Measurements from ENCODE around the gene ZNF343.
A peak's percentile ranks its signal among the peaks of the same experiment; 100 is the strongest.
"Not testable (repeated sequence)": the region's sequence is repeated elsewhere in the genome, so short reads cannot be mapped to it uniquely, and the experiment has no call there.

The ZNF343 gene

DNA sequence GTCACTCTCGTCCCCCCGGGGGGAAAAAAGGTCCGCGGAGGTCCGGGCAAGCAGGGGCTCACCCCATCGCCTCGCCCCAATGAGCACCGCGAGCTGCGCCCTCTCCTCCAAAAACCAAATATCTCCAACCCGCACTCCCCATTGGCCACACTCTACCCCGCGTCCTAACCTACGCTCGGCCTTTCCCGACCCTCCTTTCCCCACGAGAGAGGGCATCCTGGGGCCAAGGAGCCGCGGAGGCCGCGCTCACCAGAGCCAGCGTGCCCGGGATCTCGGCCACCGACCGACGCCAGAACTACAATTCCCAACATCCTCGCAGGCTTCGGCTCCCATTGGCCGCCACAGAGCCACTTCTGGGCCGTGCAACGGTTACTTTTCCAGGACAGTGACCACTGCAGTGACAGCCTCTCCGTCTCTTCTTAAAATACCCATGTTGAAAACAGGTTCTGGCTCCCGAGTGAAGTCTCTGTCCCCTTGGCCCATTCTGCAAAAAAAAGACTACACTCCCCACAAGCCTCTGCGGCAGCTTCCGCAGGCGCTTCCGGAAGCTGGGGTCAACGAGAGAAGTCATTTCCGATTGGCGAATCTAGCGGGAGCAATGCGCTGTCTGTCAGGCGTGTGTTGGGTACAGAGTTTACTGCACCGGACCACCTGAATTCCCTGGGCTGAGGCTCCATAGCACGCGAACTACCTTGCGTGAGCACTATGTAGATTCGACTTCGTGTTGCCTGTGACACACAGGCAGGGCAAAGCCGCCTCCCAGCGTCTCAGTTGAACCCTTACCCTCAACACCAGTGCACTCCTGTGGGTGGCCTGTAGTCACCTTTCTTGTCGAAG, at the start of gene ZNF343:
ZNF343 (minus strand) TSS at position 285 of the 837 bp plus-strand sequence. CDS start 15,020 bp downstream, outside the sequence.
- peak; percentile 90 for DNase-seq

DNA sequence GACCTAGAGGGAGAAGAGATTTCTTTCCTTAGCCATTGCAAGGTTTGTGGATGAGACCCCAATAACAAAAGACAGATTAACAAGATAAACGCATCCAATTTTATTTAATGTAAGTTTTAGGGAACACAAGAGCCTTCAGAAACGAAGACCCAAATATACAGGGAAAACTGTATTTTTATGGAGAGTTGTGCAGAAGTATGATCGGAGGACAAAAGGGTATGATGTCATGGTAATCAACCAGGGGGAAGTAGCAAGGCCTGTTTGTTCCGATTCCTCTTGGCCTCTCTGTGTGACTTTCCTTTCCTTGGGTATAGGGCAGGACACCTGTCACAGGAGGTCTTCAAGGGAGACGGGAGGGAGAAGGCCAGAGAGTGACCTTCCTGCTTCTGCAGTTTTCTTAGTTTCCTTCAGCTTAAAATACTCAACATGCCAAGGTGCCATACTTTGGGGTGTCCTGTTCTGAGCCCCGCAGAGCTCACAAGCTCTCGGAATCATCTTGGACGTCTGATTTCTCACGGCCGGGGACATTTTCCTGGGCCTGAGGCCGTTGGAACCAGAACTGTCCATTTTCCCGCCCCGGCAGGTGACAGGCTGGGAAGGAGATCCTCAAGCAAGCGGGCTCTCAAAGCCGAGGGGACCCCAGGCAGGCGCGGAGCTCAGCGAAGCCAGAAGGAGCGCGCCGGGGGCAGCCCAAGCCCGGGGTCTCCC, 49.3 kb upstream of the ZNF343 start:
- DNase-seq = no peak

DNA sequence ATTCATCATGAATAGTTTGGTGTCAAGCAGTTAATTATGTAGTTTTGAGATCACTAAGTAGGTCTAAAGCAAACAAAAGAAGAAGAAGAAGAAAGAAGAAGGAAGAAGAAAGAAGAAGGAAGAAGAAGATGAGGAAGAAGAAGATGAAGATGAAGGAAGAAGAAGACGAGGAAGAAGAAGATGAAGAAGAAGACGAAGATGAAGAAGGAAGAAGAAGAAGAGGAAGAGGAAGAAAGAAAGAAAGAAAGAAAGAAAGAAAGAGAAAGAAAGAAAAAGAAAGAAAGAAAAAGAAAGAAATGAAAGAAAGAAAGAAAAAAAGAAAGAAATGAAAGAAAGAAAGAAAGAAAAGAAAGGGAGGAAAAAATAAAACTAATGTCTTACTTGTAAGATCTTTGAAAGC, 36.9 kb upstream of the ZNF343 start:
- DNase-seq = no peak

DNA sequence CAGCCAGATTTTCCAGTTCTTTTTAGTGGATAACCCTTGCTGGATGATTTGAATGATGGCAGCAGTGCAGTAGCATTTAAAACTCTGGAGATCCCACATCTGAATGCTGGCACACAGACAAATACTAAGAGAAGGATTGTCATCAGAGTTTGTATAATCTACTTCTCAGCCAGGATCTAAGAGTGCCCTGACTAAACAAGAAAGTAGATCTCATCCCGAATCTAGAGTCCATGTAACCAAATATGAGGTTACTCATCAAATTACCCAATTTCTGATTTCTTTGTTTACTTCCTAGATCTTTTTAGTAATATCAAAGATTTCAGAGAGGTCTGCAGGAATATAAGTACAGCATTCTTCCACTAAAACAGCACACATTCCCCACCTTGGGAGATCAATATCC, 35.5 kb upstream of the ZNF343 start:
- no peak for DNase-seq

DNA sequence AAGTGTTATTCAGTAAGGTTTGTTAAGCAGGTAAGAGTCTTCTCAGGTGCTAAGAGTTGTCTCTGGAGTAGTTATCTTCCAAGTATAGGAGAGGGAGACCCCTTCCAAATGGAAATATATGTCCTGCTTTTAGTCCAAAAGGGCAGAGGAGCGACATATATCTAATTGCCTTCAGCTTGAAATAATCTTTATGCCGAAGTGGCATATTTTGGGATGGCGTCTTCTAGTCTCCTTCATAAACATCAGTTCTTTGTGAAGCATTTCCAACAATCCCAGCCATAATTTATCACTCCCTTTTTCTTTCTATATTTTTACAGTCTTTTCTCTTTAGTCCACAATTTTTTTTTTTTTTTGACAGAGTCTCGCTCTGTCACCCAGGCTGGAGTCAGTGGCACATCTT, 33.6 kb upstream of the ZNF343 start:
- no peak for DNase-seq

DNA sequence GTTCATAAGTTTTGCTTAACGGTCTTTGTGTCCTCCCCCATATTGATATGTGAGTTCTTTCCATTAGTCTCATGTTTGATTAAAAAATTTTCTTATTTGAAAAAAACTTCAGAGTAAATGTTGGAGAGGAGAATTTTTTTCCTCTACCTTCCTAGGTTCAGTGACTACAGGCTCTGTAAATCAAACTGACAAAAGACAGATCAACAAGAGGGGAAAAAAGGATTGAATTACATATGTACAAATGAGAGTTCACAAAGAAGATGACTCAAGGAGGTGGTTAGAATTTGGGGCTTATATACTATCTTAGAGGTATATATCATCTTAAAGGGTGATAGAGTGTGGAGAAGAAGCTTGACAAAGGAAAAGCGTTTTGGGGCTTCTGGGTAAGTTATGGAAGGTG, 33.2 kb upstream of the ZNF343 start:
- no peak for DNase-seq

DNA sequence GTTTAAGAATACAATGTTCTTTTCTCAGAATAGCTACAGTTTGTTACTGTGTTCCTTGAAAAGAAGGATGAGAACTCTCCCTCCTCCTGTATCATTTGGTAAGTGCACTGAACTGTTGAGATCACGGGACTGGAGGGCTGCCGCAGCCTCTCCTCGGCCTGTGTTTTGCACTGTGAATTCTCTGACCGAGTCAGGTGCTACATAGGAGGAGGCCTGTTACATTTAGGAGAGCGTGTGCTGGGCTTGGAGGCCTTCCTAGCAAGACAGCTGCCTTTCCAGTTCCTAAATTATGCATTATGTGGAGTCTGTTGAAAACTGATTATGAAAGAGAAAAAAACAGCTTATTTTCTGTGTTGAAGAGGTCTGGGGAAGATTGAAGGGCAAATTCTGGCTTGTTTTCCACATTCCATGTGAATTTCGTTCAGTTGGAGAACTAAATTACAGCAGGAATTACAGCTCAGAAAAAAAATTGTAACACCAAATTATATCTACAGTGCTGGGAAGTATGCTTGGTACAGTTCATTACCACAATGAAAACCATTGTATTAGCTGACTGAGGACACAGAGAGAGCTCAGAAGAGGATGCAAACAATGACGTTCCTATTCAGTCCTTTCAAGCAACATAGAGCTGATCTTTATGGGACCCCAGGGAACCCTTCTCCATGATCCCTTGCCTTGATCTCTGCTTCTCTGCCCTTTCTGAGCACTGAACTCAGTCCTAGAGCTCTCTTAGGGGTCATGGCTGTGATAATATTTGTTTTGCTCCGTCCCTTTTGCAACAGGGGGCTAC, 30.4 kb upstream of the ZNF343 start:
- DNase-seq = no peak

DNA sequence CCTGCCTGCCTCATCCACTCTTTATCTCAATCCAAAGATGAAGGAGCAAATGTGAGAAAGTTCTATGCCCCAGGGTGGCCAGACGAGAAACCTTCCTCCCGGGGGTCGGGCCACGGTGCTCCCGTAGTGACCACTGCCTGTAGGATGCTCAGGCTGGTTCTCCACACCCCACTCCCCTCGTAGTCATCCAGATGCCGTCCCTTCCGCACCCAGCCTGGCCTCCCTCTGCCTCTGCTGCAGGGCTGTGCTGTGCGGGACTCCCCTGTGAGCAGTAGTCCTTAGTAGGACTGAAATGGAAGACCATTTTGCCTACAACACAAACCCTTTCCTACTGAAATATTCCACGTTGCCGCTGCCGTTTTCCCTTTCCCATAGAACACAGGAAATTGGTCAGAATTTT, 29.6 kb upstream of the ZNF343 start:
- DNase-seq = no peak

DNA sequence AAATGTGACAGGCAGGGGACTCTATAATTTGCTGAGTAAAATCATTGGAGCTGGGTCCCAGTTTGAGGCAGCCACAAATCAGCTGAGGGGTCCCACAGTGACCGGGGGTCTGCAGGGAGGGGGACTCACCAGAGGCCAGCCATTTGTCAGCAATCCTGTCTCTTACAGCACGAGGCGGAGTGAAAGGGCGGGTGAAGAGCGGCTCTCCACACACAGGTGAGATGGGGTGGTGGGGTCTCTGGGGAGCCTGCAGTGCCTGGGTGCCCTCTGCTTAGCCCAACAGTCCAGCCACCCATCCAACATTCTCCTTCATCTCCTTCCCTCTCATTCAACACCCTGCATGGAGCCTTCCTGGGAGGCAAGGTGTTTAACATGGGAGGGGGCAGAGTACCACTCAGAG, 28.4 kb upstream of the ZNF343 start:
- DNase-seq = no peak

DNA sequence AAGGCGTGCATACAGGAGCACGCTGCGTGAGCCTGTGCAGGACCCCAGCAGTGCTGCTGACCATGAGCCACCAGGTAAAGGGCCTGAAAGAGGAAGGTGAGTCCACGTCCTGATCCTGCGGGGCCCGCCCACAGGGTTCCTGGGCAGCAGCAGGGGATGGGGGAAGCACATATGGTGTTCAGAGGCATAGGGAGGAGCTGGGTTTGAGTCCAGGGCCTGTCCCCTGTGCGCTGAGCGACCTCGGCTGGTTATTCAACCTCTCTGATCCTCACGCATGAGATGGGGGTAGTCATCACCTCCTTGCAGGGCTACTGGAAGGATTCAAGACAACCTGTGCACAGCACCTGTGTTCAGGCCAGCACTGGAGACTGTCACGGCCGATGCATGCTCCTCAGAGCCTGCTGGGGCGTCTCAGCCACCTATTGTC, 27.9 kb upstream of the ZNF343 start, which contains the start of gene TMC2:
TMC2 (plus strand) TSS at position 14 of the 427 bp plus-strand sequence; CDS start at position 63, 49 bp downstream.
- no peak for DNase-seq

DNA sequence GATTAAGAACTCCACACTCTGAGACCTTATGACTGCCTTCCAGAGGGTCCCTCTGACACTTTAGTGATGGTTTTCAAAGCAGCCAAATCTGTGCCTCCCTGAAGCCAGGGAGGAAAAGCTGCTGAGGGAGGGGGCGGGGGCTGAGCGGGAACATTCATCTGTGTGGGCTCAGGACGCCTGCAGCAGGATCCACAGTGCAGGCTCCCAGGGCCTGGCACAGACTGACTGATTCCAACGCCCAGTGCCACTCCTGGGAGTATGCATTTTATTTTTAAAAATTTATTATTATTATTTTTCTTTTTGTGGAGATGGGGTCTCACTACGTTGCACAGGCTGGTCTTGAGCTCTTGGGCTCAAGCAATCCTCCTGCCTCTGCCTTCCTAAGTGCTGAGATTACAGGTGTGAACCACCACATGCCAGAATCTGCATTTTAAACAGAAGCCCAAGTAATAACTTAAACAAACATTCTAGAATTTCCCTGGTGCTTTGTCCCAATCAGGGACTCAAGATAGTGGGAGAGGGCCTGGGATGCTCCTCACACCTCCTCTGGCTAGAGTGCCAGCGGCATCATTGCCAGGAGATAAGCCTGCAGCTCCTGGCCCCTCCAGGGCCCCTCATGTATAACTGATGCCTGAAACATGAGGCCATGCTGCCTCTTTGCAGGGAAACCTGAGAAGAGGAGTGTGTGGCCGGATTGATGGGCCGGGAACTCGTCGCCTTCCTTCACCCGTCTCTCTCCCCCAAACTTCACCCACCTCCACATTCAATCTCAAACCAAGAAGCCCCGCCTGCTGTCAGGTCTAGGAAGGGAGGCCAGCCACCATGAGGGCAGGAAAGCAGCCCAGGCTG, 27.2 kb upstream of the ZNF343 start:
- DNase-seq = no peak

DNA sequence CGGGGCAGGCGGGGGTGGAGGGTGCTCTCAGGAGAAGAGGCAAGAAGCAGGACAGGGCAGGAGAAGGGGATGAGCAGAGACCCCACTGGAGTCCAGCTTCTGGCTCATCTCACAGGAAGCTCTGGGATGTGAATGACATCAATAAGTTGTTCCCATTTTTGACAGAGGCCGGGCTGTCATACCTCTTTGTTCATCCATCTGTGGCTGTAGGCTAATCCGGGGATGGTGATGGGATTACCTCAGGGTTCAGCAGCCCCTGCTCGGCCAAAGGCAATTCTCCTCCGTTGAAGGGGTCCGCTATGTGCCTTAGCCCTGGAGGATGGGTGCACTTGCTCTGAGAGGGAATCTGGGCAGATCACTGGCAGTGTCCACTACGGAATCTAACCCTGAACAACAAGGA, 24.4 kb upstream of the ZNF343 start:
- DNase-seq = no peak

DNA sequence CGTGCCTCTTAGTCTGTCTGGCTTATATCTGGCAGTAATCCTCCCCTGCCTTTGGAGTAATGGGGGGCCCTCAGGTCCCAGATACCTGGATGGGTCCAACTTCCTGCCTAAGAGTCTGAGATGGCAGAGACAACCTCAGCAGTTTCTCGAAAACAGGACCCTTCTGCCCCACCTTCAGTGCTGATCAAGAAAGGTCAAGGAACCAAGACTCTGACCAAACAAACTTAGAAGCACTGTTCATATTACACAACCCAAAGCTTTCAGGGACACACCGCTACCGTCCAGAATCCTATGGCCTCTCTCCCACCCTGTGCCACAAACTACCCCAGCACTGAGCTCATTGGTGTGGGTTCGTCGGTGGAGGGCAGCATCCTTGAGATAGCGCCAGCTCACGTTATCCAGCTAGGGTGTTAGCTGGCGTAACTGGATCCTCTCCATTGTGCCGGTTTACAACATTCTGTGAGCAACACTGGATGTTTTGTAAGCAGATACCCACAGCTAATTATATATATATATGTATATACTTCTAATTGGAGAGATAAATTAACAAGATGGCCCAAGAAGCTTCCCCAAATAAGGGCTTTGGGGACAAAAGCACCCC, 20.1 kb upstream of the ZNF343 start:
- no peak for DNase-seq

DNA sequence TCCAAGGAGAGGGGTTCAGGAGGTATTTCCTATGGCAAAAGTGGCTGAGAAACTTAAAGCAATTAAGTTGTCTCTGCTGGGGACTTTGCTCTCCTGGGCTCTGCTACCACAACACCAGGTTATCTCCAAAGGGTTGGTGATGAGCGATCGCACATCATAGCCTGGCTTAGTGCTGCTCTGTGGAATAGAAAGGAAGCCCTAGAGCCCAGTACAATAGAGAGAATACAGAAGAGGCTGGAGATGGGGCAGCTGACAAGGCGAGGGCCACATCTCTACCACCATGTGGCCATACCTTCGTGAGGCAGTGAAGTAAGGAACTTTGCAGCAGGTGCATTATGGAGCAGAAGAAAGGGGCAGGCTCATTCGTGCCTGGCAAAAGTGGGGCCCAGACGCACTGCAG, 19.0 kb upstream of the ZNF343 start:
- no peak for DNase-seq

DNA sequence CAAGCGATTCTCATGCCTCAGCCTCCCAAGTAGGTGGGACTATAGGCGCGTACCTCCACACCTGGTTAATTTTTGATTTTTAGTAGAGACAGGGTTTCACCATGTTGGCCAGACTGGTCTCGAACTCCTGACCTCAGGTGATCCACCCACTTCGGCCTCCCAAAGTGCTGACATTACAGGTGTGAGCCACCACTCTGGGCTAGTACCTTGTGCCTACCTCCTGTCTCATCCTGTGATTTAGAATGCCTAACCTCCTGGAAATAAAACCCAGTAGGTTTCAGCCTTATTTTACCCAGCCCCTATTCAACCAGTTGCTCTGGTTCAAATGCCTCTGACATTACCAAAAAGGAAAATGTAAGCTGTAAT, 17.5 kb upstream of the ZNF343 start:
- not testable (repeated sequence) for DNase-seq

DNA sequence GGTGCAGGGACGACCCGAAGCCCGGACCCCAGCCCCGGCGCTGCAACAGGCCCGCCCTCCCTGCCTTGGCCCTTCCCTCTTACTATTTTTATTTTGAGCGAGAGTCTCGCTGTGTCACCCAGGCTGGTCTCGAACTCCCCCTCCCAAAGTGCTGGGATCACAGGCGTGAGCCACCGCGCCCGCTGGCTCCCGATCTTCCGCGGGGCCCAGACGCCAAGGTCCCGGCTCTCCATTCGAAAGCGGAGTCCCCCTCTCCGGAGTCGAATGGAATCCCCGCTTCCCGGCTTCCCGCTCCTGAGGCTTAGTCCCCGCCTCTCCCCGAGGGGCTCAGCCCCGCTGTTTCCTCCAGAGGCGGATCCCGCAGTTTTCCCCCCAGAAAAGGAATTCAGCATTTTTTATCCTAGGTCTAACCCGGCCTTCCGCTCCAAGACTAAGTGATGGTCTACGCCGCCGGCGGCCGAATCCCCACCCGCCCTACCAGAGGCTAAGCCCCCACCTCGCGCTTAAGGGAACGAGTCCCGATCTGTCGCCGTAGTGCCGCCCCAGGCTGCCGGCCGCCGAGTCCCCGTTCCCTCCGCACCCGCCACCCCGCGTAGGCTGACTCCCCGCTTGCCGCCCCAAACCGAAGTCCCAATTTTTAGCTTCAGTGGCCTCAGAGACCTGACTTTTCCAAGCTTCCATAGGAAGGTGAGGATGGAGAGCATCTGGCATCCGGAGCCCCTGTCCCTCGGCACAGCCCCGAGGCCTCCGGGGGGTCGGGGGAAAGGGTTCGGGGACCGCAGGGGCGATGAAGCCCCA, 16.2 kb upstream of the ZNF343 start:
- DNase-seq = peak; percentile 76

DNA sequence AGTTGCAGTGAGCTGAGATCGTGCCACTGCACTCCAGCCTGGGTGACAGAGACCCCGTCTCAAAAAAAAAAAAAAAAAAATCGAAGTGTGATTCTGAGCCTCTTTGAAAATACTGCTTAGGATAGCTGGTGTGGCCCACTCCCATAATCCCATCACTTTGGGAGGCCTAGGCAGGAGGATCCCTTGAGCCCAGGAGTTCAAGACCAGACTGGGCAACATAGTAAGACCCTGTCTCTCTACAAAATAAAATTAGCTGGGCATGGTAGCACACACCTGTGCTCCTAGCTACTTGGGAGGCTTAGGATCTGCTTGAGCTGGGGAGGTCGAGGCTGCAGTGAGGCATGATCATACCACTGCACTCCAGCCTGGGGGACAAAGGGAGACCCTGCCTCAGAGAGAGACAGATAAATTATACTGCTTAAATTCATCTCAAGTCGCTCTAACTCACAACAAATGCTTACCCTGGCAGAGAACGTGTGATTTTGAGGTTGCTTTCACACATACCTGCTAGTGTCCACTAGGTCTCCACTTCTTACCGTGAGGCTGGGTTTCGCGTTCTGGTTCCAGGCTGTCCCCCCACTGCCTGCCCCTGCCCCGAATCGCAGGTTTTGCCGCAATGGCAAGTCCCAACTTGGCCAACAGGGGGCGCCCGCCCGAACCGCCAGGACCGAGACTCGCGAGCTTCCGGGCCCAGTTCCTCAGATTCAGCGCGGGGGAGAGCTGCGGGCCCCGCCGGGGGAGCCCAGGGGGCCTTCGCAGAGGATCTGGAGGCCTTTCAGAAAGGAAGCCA, 15.4 kb upstream of the ZNF343 start:
- DNase-seq = peak; percentile 92

DNA sequence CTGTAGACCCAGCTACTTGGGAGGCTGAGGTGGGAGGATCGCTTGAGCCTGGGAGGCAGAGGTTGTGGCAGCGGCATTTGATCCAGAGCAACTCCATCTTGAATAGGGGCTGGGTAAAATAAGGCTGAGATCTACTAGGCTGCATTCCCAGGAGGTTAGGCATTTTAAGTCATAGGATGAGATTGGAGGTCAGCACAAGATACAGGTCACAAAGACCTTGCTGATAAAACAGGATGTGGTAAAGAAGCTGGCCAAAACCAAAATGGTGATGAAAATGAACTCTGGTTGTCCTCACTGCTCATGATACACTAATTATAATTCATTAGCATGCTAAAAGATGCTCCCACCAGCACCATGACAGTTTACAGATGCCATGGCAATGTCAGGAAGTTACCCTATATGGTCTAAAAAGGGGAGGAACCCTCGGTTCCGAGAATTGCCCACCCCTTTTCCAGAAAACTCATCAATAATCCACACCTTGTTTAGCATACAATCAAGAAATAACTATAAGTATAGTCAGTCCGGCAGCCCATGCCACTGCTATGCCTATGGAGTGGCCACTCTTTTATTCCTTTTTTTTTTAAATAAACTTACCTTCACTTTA, 14.2 kb upstream of the ZNF343 start:
- not testable (repeated sequence) for DNase-seq

DNA sequence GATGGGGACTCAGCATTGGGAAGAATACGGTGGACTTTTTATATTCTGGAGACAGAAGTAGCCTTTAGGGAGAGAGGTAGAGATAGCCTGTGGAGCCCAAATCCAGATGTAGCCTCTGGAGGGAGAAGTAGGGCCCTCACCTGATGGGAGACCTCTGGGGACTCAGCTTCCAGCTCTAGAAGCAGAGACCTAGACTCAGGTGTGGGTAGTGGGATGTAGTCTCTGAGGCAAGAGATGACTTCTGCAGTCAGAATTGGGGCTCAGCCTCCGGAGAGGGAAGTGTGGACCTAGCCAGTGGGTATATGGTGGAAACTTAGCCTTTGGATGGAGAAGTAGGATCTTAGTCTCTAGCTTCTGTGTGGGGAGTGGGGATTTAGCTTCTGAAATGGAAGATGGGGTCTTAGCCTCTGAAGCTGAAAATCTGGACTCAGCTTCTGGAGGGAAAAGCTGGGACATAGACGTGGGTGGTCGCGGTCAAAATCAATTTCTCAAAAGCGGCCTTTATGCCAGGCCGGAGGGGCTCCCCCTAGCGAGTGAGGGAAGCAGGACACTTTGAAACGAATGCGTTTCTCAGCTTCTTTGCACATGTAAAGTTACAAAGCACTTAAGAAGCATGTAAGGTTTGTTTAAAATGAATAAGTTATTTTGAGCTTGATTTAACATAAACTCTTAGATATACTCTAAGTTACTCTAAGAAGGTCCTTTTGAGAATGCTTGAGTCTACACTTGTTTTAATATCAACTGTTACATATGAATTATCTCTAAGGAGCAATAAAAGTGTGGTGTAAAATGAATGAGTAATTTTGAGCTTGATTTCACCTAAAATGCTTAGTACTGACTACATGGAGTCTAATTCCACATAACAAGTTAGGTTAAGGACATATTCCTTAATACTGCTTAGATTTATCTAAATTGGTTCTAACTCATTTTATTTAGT, 12.9 kb upstream of the ZNF343 start:
- peak; percentile 36 for DNase-seq

Measured in right hindlimb (tissue), 1 donor.